Keratinocyte (primary cell): ENCODE measurements around the gene CSK. TPM values are rescaled to one million over a fixed set of nuclear protein-coding genes. Genes with fewer than 3 reads are reported as not detected.

Experiments
- DNase-seq: peaks from one replicate; pipeline ENCODE4 v3.0.0-alpha.2; 2011; ENCODE audit warnings: low read depth, missing footprints, low spot score
- FAIRE-seq: peaks from 2 replicates; lab custom pipeline; 2011; peaks lifted over from hg19 to GRCh38; lab: Jason Lieb, UNC
- H2AFZ ChIP-seq: 2 replicates; pipeline ENCODE4 v1.6.0; 2012; ENCODE audit warnings: low read length, control low read depth, inconsistent platforms; ENCODE audit not compliant: control insufficient read depth
- H3K27ac ChIP-seq: 2 replicates; pipeline ENCODE4 v1.5.1; 2011; ENCODE audit warnings: low read length; ENCODE audit not compliant: control insufficient read depth, insufficient read depth
- H3K27me3 ChIP-seq: 3 replicates; pipeline ENCODE4 v1.6.0; 2011; ENCODE audit warnings: low read length; ENCODE audit not compliant: control insufficient read depth, insufficient read depth; ENCODE audit errors: extremely low read depth
- H3K36me3 ChIP-seq, 2 experiments: 2 replicates in 1 of 2; 3 replicates in 1 of 2; pipeline ENCODE4 v1.5.1; 2011; ENCODE audit warnings: low read length in 2 of 2, mild to moderate bottlenecking in 1 of 2; ENCODE audit not compliant: control insufficient read depth in 2 of 2, insufficient read depth in 2 of 2; ENCODE audit errors: extremely low read depth in 1 of 2
- H3K4me1 ChIP-seq: 3 replicates; pipeline ENCODE4 v1.5.1; 2011; ENCODE audit warnings: low read length; ENCODE audit not compliant: control insufficient read depth, insufficient read depth; ENCODE audit errors: extremely low read depth
- H3K4me2 ChIP-seq: 3 replicates; pipeline ENCODE4 v1.6.0; 2011; ENCODE audit warnings: low read depth, low read length; ENCODE audit not compliant: control insufficient read depth, insufficient read depth; ENCODE audit errors: extremely low read depth
- H3K4me3 ChIP-seq, 3 experiments: fragments of 200-600 bp in 1 of 3; sonication (generic) in 1 of 3; 2 replicates in 2 of 3; 3 replicates in 1 of 3; pipeline ENCODE4 v1.5.1; 2011 to 2016; ENCODE audit warnings: low read length in 3 of 3, mild to moderate bottlenecking in 3 of 3, control low read depth in 2 of 3, inconsistent platforms in 1 of 3, low read depth in 1 of 3, mixed read lengths in 1 of 3, mixed run types in 1 of 3, moderate library complexity in 1 of 3; ENCODE audit not compliant: control insufficient read depth in 2 of 3, insufficient read depth in 2 of 3; ENCODE audit errors: extremely low read depth in 1 of 3
- H3K79me2 ChIP-seq: 2 replicates; pipeline ENCODE4 v1.6.0; 2012; ENCODE audit warnings: low read length; ENCODE audit not compliant: control insufficient read depth, insufficient read depth
- H3K9ac ChIP-seq: 3 replicates; pipeline ENCODE4 v1.6.0; 2011; ENCODE audit warnings: low read length; ENCODE audit not compliant: control insufficient read depth, insufficient read depth; ENCODE audit errors: extremely low read depth
- H3K9me1 ChIP-seq: 3 replicates; pipeline ENCODE4 v1.6.0; 2011; ENCODE audit warnings: low read length; ENCODE audit not compliant: control insufficient read depth, insufficient read depth; ENCODE audit errors: extremely low read depth
- H3K9me3 ChIP-seq: 2 replicates; pipeline ENCODE4 v1.5.1; 2012; ENCODE audit warnings: low read depth, low read length; ENCODE audit not compliant: control insufficient read depth
- H4K20me1 ChIP-seq: 3 replicates; pipeline ENCODE4 v1.6.0; 2011; ENCODE audit warnings: low read length; ENCODE audit not compliant: control insufficient read depth, insufficient read depth; ENCODE audit errors: extremely low read depth
- CTCF ChIP-seq, 3 experiments: IDR thresholded peaks in 1 of 3; conservative IDR thresholded peaks in 1 of 3; optimal IDR thresholded peaks in 1 of 3; 2 replicates in 2 of 3; 3 replicates in 1 of 3; pipeline versions ENCODE3 to v1.5.1; 2011; ENCODE audit warnings: low read length in 3 of 3, mild to moderate bottlenecking in 3 of 3, moderate library complexity in 2 of 3, control low read depth in 1 of 3, inconsistent platforms in 1 of 3; ENCODE audit not compliant: insufficient read depth in 2 of 3; ENCODE audit errors: extremely low read depth in 1 of 3
- EZH2 ChIP-seq: IDR thresholded peaks from one replicate; pipeline ENCODE4 v1.6.1; 2012; ENCODE audit warnings: inconsistent platforms, mild to moderate bottlenecking, low read length, moderate library complexity
- dilution Hi-C: fragments of 300-500 bp; cut with MboI; formaldehyde crosslinking; loops from one replicate; pipeline ENCODE4 v1.7.0; 2020; ENCODE audit warnings: low sequenced_read_pairs; ENCODE audit not compliant: extremely low pct_ligation_motif_present
- polyA plus RNA-seq, 5 experiments: library from polyadenylated mRNA; depleted of rRNA in 3 of 5; stranded (reverse) in 3 of 5; stranded (forward) in 1 of 5; unstranded in 1 of 5; fragments of >200 nt; gene quantifications; 1 replicate in 1 of 5; 2 replicates in 3 of 5; 3 replicates in 1 of 5; pipeline versions ENCODE4 v1.2.1 to v1.2.3, GENCODE V29; 2011 to 2012; ENCODE audit warnings: missing spikeins in 2 of 5, low read depth in 1 of 5, low replicate concordance in 1 of 5

Gene CSK
- polyA plus RNA-seq, 1 donor (not counting 4 experiments of a cell fraction or from before 2014, with no cell fraction given) = 17.2 TPM

DNA sequence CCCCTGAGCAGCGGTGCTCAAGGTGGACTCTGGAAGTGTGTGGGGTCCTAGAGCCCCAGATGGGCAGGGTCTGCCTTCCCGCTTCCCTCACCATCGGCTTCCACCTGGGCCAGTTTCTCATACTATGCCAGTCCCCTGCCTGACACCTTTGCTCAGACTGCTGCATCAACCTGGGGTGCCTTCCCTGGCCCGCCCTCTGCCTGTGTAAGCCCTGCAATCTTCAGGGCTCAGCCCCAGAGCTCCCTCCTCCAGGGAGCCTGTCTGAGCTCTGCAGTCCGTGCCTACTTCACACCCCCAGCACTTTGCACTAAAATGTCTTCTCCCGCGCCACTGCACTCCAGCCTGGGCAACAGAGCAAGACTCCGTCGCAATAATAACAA is 13.1 kb downstream of the CSK start:
- Histone ChIP-seq H3K4me2 (no peak overlapping the region), H3K27ac (peak overlapping the region; percentile 61), H3K27me3 (no peaks in the 10 kb centered on the region), H3K36me3 (peaks cover 4 to 19% of the 10 kb centered on the region in 2 experiments), H3K9me1 (peaks cover 9% of the 10 kb centered on the region), H3K4me1 (peaks cover 40% of the 10 kb centered on the region), H3K9ac (peak overlapping the region; percentile 35), H3K9me3 (no peaks in the 10 kb centered on the region), H3K4me3 (no peak overlapping the region), H2AFZ (no peak overlapping the region), H4K20me1 (peaks cover 18% of the 10 kb centered on the region), H3K79me2 (peaks cover 66% of the 10 kb centered on the region)
- dilution Hi-C loops = no loop called here
- FAIRE-seq (no peak), DNase-seq (no peak)
- TF ChIP-seq CTCF (optimal IDR thresholded peaks at IDR 0.05 in 1 of 3, IDR thresholded peaks at IDR 0.05 in 1 of 3, conservative IDR thresholded peaks at IDR 0.05 in 1 of 3; ENCODE audit: extremely low read depth in 1 of 3, insufficient read depth in 2 of 3, low read length in 3 of 3) (no peak), EZH2 (no peak)

GRCh38 chr15:74795966-74796625 is 14.2 kb downstream of the CSK start:
- dilution Hi-C loops = no loop called here
- TF ChIP-seq EZH2 (no peak), CTCF (optimal IDR thresholded peaks at IDR 0.05 in 1 of 3, IDR thresholded peaks at IDR 0.05 in 1 of 3, conservative IDR thresholded peaks at IDR 0.05 in 1 of 3; ENCODE audit: extremely low read depth in 1 of 3, insufficient read depth in 2 of 3, low read length in 3 of 3) (no peak)
- Histone ChIP-seq H3K9ac (no peak overlapping the region), H3K4me2 (no peak overlapping the region), H3K27ac (peak overlapping the region; percentile 10), H3K36me3 (peaks cover 10 to 21% of the 10 kb centered on the region in 2 experiments), H4K20me1 (peaks cover 15% of the 10 kb centered on the region), H2AFZ (no peak overlapping the region), H3K4me1 (peaks cover 41% of the 10 kb centered on the region), H3K4me3 (no peak overlapping the region), H3K9me3 (no peaks in the 10 kb centered on the region), H3K79me2 (peaks cover 58% of the 10 kb centered on the region), H3K9me1 (peaks cover 9% of the 10 kb centered on the region), H3K27me3 (no peaks in the 10 kb centered on the region)
- no peak for DNase-seq
- FAIRE-seq = no peak
